ENCODE data around the gene ZC2HC1B. TPM values are rescaled to one million over a fixed set of nuclear protein-coding genes. Genes with fewer than 3 reads are reported as not detected.
"Not testable (repeated sequence)": the region's sequence is repeated elsewhere in the genome, so short reads cannot be mapped to it uniquely, and the experiment has no call there.

Gene ZC2HC1B
- total RNA-seq, 1 donor from 2014 or later = not detected

DNA sequence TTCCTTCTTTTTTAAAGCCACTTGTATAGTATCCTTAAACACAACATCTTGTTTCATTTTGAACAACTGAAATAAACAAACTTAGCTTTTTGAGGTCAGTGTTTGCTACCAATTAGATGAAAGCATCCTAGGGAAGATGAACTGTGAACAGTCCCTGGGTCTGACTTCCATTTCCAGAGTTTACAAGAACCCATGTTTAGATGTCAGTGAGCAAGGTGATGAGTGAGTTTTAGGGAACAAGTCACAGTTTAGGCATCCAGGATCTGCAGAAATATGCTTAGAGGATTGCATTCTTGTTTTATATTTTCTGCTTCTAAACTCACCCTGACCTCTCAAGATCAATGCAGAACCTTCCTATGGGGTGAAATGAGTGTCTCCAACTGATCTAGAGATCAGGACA, 3.0 kb downstream of the ZC2HC1B start:
- peaks cover 3% of the 10 kb centered on the region for H3K9me3 Mint-ChIP-seq (ENCODE audit: unreplicated experiment)
- peaks cover 11% of the 10 kb centered on the region for H3K36me3 Mint-ChIP-seq (ENCODE audit: low read depth, unreplicated experiment)
- Histone ChIP-seq H3K27me3 (ENCODE audit: insufficient read depth, low read length) (no peaks in the 10 kb centered on the region), H3K4me3 (ENCODE audit: insufficient read depth, low read depth, low read length) (no peak overlapping the region), H4K20me1 (ENCODE audit: insufficient read depth, low read length) (no peaks in the 10 kb centered on the region), H3K79me2 (ENCODE audit: insufficient read depth, low read length) (no peaks in the 10 kb centered on the region), H3K4me2 (ENCODE audit: low read length) (no peak overlapping the region), H2AFZ (ENCODE audit: low read depth, low read length) (no peak overlapping the region), H3K4me1 (ENCODE audit: insufficient read depth, low read length) (no peaks in the 10 kb centered on the region), H3K9me3 (ENCODE audit: insufficient read depth, low read depth, low read length) (no peaks in the 10 kb centered on the region), H3K27ac (ENCODE audit: low read depth, low read length) (no peak overlapping the region), H3K9ac (ENCODE audit: low read length) (no peak overlapping the region), H3K36me3 (ENCODE audit: insufficient read depth, low read length) (peaks cover 27% of the 10 kb centered on the region)
- FAIRE-seq = no peak
- H3K4me3 Mint-ChIP-seq (ENCODE audit: unreplicated experiment) = no peak overlapping the region
- H3K27ac Mint-ChIP-seq (ENCODE audit: unreplicated experiment) = no peak overlapping the region
- DNase-seq (ENCODE audit: low read depth) = no peak
- no peaks in the 10 kb centered on the region for H3K27me3 Mint-ChIP-seq (ENCODE audit: low read depth, unreplicated experiment)
- no peaks in the 10 kb centered on the region for H3K4me1 Mint-ChIP-seq (ENCODE audit: low read depth, unreplicated experiment)
- TF ChIP-seq, protein P1, sequence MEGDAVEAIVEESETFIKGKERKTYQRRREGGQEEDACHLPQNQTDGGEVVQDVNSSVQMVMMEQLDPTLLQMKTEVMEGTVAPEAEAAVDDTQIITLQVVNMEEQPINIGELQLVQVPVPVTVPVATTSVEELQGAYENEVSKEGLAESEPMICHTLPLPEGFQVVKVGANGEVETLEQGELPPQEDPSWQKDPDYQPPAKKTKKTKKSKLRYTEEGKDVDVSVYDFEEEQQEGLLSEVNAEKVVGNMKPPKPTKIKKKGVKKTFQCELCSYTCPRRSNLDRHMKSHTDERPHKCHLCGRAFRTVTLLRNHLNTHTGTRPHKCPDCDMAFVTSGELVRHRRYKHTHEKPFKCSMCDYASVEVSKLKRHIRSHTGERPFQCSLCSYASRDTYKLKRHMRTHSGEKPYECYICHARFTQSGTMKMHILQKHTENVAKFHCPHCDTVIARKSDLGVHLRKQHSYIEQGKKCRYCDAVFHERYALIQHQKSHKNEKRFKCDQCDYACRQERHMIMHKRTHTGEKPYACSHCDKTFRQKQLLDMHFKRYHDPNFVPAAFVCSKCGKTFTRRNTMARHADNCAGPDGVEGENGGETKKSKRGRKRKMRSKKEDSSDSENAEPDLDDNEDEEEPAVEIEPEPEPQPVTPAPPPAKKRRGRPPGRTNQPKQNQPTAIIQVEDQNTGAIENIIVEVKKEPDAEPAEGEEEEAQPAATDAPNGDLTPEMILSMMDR (IDR thresholded peaks at IDR 0.05; ENCODE audit: insufficient read depth, low read depth, low read length) = no peak
- no peak for TF ChIP-seq EZH2 (IDR thresholded peaks at IDR 0.05; ENCODE audit: insufficient read depth, low read length)

DNA sequence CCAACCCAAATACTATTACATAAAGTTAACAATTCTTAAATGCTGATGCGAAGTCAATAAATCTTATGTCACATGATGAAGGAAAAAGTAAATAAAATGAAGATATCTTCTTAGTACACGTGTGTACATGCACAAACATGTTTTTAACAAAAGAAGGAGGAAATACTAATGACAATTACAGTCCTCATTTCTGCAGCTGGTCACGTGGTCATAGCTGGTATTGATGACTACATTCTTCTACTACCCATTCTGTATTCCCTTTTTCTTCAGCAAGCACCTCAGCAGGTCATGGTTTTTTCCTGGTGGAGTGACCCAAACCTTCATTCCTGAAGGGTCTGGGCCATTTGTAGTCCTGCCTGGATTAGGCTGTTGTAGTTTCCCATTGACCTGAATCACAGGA, 4.5 kb downstream of the ZC2HC1B start:
- H2AFZ ChIP-seq (ENCODE audit: low read depth, low read length); DNase-seq (ENCODE audit: low read depth); H3K27ac Mint-ChIP-seq (ENCODE audit: unreplicated experiment); H3K4me3 Mint-ChIP-seq (ENCODE audit: unreplicated experiment); H3K9me3 Mint-ChIP-seq (ENCODE audit: unreplicated experiment); H3K27me3 ChIP-seq (ENCODE audit: insufficient read depth, low read length); H3K4me1 Mint-ChIP-seq (ENCODE audit: low read depth, unreplicated experiment); H3K79me2 ChIP-seq (ENCODE audit: insufficient read depth, low read length); H3K4me1 ChIP-seq (ENCODE audit: insufficient read depth, low read length); H3K27ac ChIP-seq (ENCODE audit: low read depth, low read length); H3K4me3 ChIP-seq (ENCODE audit: insufficient read depth, low read depth, low read length); H3K4me2 ChIP-seq (ENCODE audit: low read length); FAIRE-seq; H4K20me1 ChIP-seq (ENCODE audit: insufficient read depth, low read length); H3K9me3 ChIP-seq (ENCODE audit: insufficient read depth, low read depth, low read length); H3K27me3 Mint-ChIP-seq (ENCODE audit: low read depth, unreplicated experiment); H3K9ac ChIP-seq (ENCODE audit: low read length): not testable (repeated sequence)
- peaks cover 13% of the 10 kb centered on the region for H3K36me3 ChIP-seq (ENCODE audit: insufficient read depth, low read length)
- peaks cover 11% of the 10 kb centered on the region for H3K36me3 Mint-ChIP-seq (ENCODE audit: low read depth, unreplicated experiment)

DNA sequence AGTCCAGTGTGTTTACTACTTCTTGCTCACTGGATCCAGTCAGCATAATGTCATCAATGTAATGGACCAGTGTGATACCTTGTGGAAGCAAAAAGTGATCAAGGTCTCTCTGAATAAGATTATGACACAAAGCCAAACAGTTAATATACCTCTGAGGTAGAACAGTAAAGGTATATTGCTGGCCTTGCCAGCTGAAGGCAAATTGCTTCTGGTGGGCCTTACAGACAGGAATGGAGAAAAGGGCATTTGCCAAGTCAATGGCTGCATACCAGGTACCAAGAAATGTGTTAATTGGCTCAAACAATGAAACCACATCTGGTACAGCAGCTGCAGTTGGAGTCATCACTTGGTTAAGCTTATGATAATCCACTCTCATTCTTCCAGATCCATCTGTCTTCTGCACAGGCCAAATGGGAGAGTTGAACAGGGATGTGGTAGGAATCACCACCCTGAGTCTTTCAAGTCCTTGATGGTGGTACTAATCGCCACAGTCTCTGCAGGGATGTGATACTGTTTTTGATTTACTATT, 7.0 kb downstream of the ZC2HC1B start:
- H3K4me3 ChIP-seq (ENCODE audit: insufficient read depth, low read depth, low read length); DNase-seq (ENCODE audit: low read depth); H3K9ac ChIP-seq (ENCODE audit: low read length); H3K27me3 Mint-ChIP-seq (ENCODE audit: low read depth, unreplicated experiment); H3K4me2 ChIP-seq (ENCODE audit: low read length); H3K27me3 ChIP-seq (ENCODE audit: insufficient read depth, low read length); H3K4me1 Mint-ChIP-seq (ENCODE audit: low read depth, unreplicated experiment); H3K36me3 ChIP-seq (ENCODE audit: insufficient read depth, low read length); H3K4me1 ChIP-seq (ENCODE audit: insufficient read depth, low read length); H4K20me1 ChIP-seq (ENCODE audit: insufficient read depth, low read length); H3K79me2 ChIP-seq (ENCODE audit: insufficient read depth, low read length); H3K9me3 ChIP-seq (ENCODE audit: insufficient read depth, low read depth, low read length); H3K36me3 Mint-ChIP-seq (ENCODE audit: low read depth, unreplicated experiment); H2AFZ ChIP-seq (ENCODE audit: low read depth, low read length); H3K4me3 Mint-ChIP-seq (ENCODE audit: unreplicated experiment); FAIRE-seq; H3K27ac ChIP-seq (ENCODE audit: low read depth, low read length); H3K27ac Mint-ChIP-seq (ENCODE audit: unreplicated experiment): not testable (repeated sequence)
- peaks cover 14% of the 10 kb centered on the region for H3K9me3 Mint-ChIP-seq (ENCODE audit: unreplicated experiment)
